ENCODE results near the gene POGLUT3.

DNA sequence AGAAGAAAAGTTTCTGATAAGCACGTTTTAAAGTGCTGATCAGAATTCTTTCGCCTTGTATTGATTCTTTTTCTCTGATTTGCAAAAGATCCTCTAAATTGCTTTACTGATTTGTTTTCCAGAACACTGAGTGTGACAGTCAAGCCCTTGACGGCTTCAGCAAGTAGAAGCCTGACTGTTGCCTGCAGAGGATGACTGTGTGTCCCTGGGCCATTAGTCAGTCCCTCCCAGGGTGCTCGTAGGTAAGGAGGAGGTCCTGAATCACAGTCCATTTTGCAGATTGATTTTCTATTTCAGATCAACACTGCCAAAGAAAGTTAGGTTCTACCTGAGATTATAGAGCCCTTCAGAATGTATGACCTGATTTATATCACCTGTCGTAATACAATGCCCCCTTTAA, 38.6 kb upstream of the POGLUT3 start:
- TF ChIP-seq, protein P1, sequence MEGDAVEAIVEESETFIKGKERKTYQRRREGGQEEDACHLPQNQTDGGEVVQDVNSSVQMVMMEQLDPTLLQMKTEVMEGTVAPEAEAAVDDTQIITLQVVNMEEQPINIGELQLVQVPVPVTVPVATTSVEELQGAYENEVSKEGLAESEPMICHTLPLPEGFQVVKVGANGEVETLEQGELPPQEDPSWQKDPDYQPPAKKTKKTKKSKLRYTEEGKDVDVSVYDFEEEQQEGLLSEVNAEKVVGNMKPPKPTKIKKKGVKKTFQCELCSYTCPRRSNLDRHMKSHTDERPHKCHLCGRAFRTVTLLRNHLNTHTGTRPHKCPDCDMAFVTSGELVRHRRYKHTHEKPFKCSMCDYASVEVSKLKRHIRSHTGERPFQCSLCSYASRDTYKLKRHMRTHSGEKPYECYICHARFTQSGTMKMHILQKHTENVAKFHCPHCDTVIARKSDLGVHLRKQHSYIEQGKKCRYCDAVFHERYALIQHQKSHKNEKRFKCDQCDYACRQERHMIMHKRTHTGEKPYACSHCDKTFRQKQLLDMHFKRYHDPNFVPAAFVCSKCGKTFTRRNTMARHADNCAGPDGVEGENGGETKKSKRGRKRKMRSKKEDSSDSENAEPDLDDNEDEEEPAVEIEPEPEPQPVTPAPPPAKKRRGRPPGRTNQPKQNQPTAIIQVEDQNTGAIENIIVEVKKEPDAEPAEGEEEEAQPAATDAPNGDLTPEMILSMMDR (IDR thresholded peaks at IDR 0.05): no peak
- TF ChIP-seq POLR2A (IDR thresholded peaks at IDR 0.05): no peak

Data from right lobe of liver (tissue), 4 donors.